Stomach (tissue), 4 donors: ENCODE data around the gene AP1M1.

Experiments used
- POLR2AphosphoS5 ChIP-seq, 3 donors: sonication (generic); formaldehyde crosslinking; IDR thresholded peaks; one replicate each; pipeline ENCODE4 v1.6.1; 2016; ENCODE audit warnings: antibody characterized with exemption in 3 of 3
- TF ChIP-seq, protein P1 (sequence below), 7 experiments: fragments of 450-650 bp in 4 of 7; fragments of 200-600 bp in 3 of 7; sonication (generic) in 3 of 7; IDR thresholded peaks; one replicate each; pipeline ENCODE4 v1.5.1; 2016 to 2019; ENCODE audit warnings: antibody characterized with exemption in 7 of 7, control low read depth in 2 of 7, mild to moderate bottlenecking in 1 of 7

DNA sequence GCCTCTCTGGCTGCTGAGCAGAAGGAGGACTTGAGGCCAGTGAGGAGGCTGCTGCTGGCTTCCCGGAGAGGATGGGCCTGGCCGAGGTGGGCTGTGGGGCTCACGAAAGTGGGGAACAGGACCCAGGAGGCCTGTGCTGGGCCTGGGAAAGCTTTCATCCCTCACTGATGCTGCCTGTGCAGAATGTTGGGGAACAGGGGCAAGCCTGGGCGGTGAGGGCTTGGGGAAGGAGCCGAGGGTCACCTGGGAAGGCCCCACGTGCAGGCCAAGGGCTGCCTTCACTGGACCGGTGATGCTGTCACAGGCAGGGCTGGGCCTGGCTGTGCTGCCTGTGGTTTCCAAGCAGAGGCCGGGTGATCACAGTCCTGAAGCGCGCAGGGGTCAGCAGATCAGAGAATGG is 9.4 kb downstream of the AP1M1 start:
- TF ChIP-seq, protein P1, sequence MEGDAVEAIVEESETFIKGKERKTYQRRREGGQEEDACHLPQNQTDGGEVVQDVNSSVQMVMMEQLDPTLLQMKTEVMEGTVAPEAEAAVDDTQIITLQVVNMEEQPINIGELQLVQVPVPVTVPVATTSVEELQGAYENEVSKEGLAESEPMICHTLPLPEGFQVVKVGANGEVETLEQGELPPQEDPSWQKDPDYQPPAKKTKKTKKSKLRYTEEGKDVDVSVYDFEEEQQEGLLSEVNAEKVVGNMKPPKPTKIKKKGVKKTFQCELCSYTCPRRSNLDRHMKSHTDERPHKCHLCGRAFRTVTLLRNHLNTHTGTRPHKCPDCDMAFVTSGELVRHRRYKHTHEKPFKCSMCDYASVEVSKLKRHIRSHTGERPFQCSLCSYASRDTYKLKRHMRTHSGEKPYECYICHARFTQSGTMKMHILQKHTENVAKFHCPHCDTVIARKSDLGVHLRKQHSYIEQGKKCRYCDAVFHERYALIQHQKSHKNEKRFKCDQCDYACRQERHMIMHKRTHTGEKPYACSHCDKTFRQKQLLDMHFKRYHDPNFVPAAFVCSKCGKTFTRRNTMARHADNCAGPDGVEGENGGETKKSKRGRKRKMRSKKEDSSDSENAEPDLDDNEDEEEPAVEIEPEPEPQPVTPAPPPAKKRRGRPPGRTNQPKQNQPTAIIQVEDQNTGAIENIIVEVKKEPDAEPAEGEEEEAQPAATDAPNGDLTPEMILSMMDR (IDR thresholded peaks at IDR 0.05) = no peak
- TF ChIP-seq POLR2AphosphoS5 (IDR thresholded peaks at IDR 0.05) = no peak
